Measurements from ENCODE around the gene SPOCK1.

- TF ChIP-seq POLR2A (IDR thresholded peaks at IDR 0.05; ENCODE audit: low read depth, low read length) (no peak), MAZ (IDR thresholded peaks at IDR 0.05; ENCODE audit: borderline replicate concordance, low read depth, low read length) (no peak), CTCF (conservative IDR thresholded peaks at IDR 0.05; ENCODE audit: low read depth, low read length) (no peak), CEBPB (IDR thresholded peaks at IDR 0.05; ENCODE audit: low read depth, low read length) (no peak), RCOR1 (IDR thresholded peaks at IDR 0.05; ENCODE audit: insufficient replicate concordance, low read length) (no peak), RAD21 (IDR thresholded peaks at IDR 0.05; ENCODE audit: low read length) (no peak), RFX5 (IDR thresholded peaks at IDR 0.05; ENCODE audit: low read depth, low read length) (no peak), ELK1 (IDR thresholded peaks at IDR 0.05; ENCODE audit: borderline replicate concordance, low read depth, low read length) (no peak), BHLHE40 (IDR thresholded peaks at IDR 0.05; ENCODE audit: low read depth, low read length) (no peak)
Measured at GRCh38 chr5:137503456-137503855, 4.3 kb upstream of the SPOCK1 start.

Data from IMR-90 (cell line).